DOHH2 (cell line): Measurements from ENCODE around the gene FBXW7.

Source experiments
- H3F3A ChIP-seq: fragments of 200-600 bp; sonication (generic), shearing (Covaris generic); 2 replicates; pipeline ENCODE4 v1.6.0; 2016; ENCODE audit warnings: antibody characterized with exemption, mild to moderate bottlenecking; ENCODE audit not compliant: control insufficient read depth, insufficient read depth
- H3K27ac ChIP-seq: fragments of 200-600 bp; sonication (generic); 2 replicates; pipeline ENCODE4 v1.5.1; 2014; ENCODE audit warnings: low read depth, mild to moderate bottlenecking, low read length, moderate library complexity
- H3K27me3 ChIP-seq: fragments of 200-600 bp; sonication (generic); 2 replicates; pipeline ENCODE4 v1.6.1; 2014; ENCODE audit warnings: mild to moderate bottlenecking, low read length, mixed read lengths; ENCODE audit not compliant: control insufficient read depth
- H3K36me3 ChIP-seq: fragments of 200-600 bp; sonication (generic); 2 replicates; pipeline ENCODE4 v1.6.1; 2014; ENCODE audit warnings: mild to moderate bottlenecking, low read length, moderate library complexity, mixed read lengths; ENCODE audit not compliant: control insufficient read depth
- H3K4me1 ChIP-seq: fragments of 200-600 bp; sonication (generic); 2 replicates; pipeline ENCODE4 v1.6.1; 2014; ENCODE audit warnings: mild to moderate bottlenecking, low read length, mixed read lengths; ENCODE audit not compliant: control insufficient read depth
- H3K4me2 ChIP-seq: fragments of 200-600 bp; sonication (generic); 2 replicates; pipeline ENCODE4 v1.6.0; 2014; ENCODE audit warnings: mild to moderate bottlenecking, low read length, moderate library complexity
- H3K4me3 ChIP-seq: fragments of 200-600 bp; sonication (generic); 2 replicates; pipeline ENCODE4 v1.5.1; 2014; ENCODE audit warnings: mild to moderate bottlenecking, low read length, mixed read lengths
- H3K79me2 ChIP-seq: fragments of 200-600 bp; sonication (generic); 2 replicates; pipeline ENCODE4 v1.6.1; 2014; ENCODE audit warnings: mild to moderate bottlenecking, low read length, mixed read lengths; ENCODE audit not compliant: control insufficient read depth
- H3K9me2 ChIP-seq: fragments of 200-600 bp; sonication (generic); replicated peaks from 2 replicates; pipeline ENCODE4 v1.6.1; 2014; ENCODE audit warnings: mild to moderate bottlenecking, low read length, mixed read lengths; ENCODE audit not compliant: control insufficient read depth
- H3K9me3 ChIP-seq: fragments of 200-600 bp; sonication (generic); 2 replicates; pipeline ENCODE4 v1.6.1; 2014; ENCODE audit warnings: antibody characterized with exemption, low read length, mixed read lengths; ENCODE audit not compliant: control insufficient read depth, insufficient read depth
- H4K20me1 ChIP-seq: fragments of 200-600 bp; sonication (generic); 2 replicates; pipeline ENCODE4 v1.6.0; 2014; ENCODE audit warnings: low read depth, mild to moderate bottlenecking, antibody characterized with exemption, low read length, moderate library complexity; ENCODE audit not compliant: control insufficient read depth, insufficient read depth
- CTCF ChIP-seq: fragments of 200-600 bp; sonication (generic); IDR thresholded peaks from one replicate; pipeline ENCODE4 v1.5.1; 2014; ENCODE audit warnings: antibody characterized with exemption, mild to moderate bottlenecking, low read depth, low read length; ENCODE audit not compliant: poor library complexity, severe bottlenecking
- EZH2phosphoT487 ChIP-seq: fragments of 200-600 bp; sonication (generic); IDR thresholded peaks from 2 replicates; pipeline ENCODE4 v1.6.1; 2017; ENCODE audit warnings: borderline replicate concordance, mild to moderate bottlenecking, antibody characterized with exemption, low read length, moderate library complexity, mixed read lengths

FBXW7 gene

GRCh38 chr4:152448038-152448707, 87.7 kb downstream of the FBXW7 start:
- H3K79me2 ChIP-seq: peaks cover 59% of the 10 kb centered on the region
- no peaks in the 10 kb centered on the region for H3F3A ChIP-seq
- H3K4me2 ChIP-seq: no peak overlapping the region
- no peaks in the 10 kb centered on the region for H3K27me3 ChIP-seq
- H3K27ac ChIP-seq: no peak overlapping the region
- H3K36me3 ChIP-seq: no peaks in the 10 kb centered on the region
- H3K9me2 ChIP-seq: no peaks in the 10 kb centered on the region
- 0 out of 2 replicates have a peak, but pooled peaks cover 11% of the 10 kb centered on the region for H4K20me1 ChIP-seq
- no peaks in the 10 kb centered on the region for H3K9me3 ChIP-seq
- TF ChIP-seq CTCF: no peak
- no peak for TF ChIP-seq EZH2phosphoT487
- peaks cover 9% of the 10 kb centered on the region for H3K4me1 ChIP-seq
- H3K4me3 ChIP-seq: no peak overlapping the region

DNA sequence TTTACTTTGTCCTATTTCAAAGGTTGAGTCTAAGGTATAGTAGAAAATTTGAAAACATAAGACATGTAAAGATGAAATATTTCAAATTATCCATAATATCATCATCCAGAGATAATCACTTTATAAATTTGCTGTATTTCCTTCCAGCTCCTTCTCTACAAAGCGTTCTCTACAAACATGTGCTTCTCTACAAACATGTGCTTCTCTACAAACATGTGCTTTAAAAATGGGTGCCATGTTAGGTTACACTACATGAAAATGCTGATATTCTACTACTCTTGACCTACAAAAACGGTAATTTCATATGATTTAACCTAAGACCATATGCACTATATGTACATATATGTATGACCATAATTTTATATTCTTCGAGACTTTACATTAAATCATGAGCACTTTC, 92.0 kb downstream of the FBXW7 start:
- Histone ChIP-seq H4K20me1 (no peaks in the 10 kb centered on the region), H3F3A (no peaks in the 10 kb centered on the region; the same call in 1 of the 2 replicates), H3K27ac (no peak overlapping the region), H3K9me2 (no peaks in the 10 kb centered on the region), H3K27me3 (no peaks in the 10 kb centered on the region), H3K36me3 (no peaks in the 10 kb centered on the region), H3K4me2 (no peak overlapping the region), H3K9me3 (no peaks in the 10 kb centered on the region), H3K4me3 (no peak overlapping the region), H3K4me1 (no peaks in the 10 kb centered on the region), H3K79me2 (peaks cover 54% of the 10 kb centered on the region)
- TF ChIP-seq EZH2phosphoT487 (no peak), CTCF (no peak)

DNA sequence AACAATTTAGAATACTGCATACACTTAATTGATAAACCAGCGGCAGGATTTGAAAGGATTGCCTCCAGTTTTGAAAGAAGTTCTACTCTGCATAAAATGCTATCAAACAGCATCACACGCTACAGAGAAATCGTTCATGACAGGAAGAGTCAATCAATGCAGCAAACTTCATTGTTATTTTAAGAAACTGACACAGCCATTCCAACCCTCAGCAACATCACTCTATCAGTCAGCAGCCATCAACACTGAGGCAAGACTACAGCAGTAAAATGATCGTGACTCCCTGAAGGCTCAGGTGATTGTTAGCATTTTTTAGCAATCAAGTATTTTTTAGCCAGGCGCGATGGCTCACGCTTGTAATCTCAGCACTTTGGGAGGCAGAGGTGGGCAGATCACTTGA, 98.3 kb downstream of the FBXW7 start:
- peaks cover 72% of the 10 kb centered on the region for H3K79me2 ChIP-seq
- H3K27ac ChIP-seq: no peak overlapping the region
- no peaks in the 10 kb centered on the region; the same call in 1 of the 2 replicates for H3F3A ChIP-seq
- no peaks in the 10 kb centered on the region for H3K27me3 ChIP-seq
- H3K9me2 ChIP-seq: no peaks in the 10 kb centered on the region
- no peak overlapping the region for H3K4me2 ChIP-seq
- H3K9me3 ChIP-seq: 0 out of 2 replicates have a peak, but pooled peaks cover 2% of the 10 kb centered on the region
- no peak for TF ChIP-seq CTCF
- no peak for TF ChIP-seq EZH2phosphoT487
- H3K36me3 ChIP-seq: no peaks in the 10 kb centered on the region
- no peak overlapping the region for H3K4me3 ChIP-seq
- H3K4me1 ChIP-seq: peaks cover 20% of the 10 kb centered on the region
- H4K20me1 ChIP-seq: 0 out of 2 replicates have a peak, but pooled peaks cover 4% of the 10 kb centered on the region
